ENCODE data around the gene TLR3.

TLR3 gene

GRCh38 chr4:186107947-186108346 lies 39.0 kb downstream of the TLR3 start:
- no peak for DNase-seq

GRCh38 chr4:186108391-186108790 lies 39.4 kb downstream of the TLR3 start:
- no peak for DNase-seq

GRCh38 chr4:186109245-186109644 lies 40.3 kb downstream of the TLR3 start:
- no peak for DNase-seq

DNA sequence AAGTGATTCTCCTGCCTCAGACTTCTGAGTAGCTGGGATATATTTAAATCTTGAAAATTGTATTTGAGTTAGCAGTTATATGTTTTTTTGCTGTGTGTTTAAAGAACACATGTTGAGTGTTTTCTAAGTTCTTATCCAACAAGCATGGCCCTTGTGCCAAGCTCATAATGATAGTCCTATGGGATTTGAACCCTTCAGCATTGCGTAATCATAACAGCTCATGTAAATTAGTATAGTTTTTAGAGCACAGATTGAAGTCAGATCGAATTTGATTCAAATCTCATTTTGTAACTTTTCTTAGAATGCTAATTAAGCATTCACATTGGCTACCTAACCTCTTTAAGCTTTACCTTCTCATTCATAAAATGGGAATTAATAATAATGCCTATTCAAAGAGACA lies 47.7 kb downstream of the TLR3 start:
- DNase-seq: no peak

DNA sequence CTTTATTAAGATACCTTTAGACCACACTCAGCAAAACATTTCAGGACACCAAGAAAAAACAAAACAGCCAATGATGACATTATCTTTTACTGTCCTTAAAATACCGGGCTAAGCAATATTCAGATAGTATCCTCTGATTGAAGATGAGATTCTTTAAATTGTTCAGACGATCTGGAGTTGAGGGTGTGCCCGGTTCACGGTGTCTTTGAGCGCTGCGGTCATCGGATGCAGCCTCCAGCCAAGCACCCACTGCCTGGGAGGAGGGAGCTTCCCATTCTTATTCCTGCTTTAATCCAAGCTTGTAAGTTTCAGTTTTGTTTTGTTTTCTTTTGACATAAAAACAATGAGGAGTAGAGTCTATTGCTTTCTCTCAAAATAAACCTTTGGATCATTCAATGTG lies 49.6 kb downstream of the TLR3 start:
- no peak for DNase-seq

DNA sequence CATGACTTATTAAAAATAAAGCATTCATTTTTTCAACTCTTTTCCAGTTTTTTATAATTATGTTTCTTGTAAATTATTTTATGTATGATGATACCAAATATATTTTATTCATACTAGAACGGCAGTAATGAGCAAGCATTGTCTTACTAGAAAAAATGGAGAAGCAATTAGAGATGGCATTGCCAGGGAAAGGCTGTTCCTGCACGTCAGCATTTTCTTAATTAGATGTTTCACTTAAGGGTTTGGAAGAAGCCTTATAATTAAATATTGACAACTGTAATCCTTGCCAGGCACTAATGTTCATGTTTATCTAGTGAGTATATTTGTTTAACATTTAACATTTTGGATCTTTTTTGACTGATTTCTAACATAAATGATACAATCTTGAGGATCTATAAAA lies 52.1 kb downstream of the TLR3 start:
- no peak for DNase-seq

- no peak for DNase-seq
Observed at GRCh38 chr4:186128842-186129241, 59.9 kb downstream of the TLR3 start.

DNA sequence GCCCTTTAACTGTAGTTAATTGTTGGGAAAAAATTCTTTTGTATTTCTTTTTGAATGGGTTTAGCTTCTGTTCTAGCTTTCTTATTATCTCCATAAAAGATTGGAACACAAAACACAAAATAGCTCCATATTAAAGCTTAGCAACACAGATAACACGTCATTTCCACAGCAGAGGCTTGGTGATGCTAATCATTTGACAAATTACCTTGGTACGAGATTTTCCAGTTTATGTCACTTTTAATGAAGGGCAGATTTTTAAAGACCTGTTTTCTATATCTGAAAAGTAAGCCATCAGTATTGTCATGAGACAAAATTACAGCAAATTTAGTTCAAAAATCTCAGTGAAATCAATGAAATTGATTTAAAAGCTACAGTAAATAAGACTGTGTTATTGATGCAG lies 63.0 kb downstream of the TLR3 start:
- no peak for DNase-seq

- DNase-seq: no peak
Observed at GRCh38 chr4:186132577-186133242, 63.8 kb downstream of the TLR3 start.

DNA sequence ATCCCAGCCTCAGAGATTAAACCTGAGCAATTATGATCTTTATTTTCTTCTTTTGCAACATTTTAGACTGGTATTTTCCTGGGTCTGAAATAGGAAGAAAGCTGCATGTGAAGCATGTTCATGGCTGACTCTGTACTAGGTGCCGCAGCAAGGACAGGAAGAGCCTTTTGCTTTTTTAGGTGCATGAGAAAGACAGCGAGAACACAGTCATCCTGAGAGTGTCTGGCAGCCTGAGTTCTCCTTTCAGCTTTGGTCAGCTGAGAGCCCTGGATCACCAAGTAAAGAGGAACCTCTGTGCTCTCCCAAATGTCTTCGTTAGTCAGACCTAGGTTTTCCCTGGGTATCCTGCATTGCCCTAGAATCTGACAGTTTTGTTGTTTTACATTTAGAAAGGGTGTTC lies 65.3 kb downstream of the TLR3 start:
- no peak for DNase-seq

- DNase-seq: no peak
Observed at GRCh38 chr4:186134861-186135260, 65.9 kb downstream of the TLR3 start.

GRCh38 chr4:186137196-186137794 lies 68.3 kb downstream of the TLR3 start:
- DNase-seq: no peak
